H9 (cell line): ENCODE results near the gene CEP192. TPM values are rescaled to one million over a fixed set of nuclear protein-coding genes. Genes with fewer than 3 reads are reported as not detected.

Experiments
- DNase-seq: peaks from one replicate; pipeline ENCODE4 v3.0.0-alpha.2; 2017
- H2AFZ ChIP-seq: one replicate; pipeline ENCODE4 v1.6.1; 2013; ENCODE audit warnings: mild to moderate bottlenecking, low read length, control low read depth, moderate library complexity
- H2AK5ac ChIP-seq: 2 replicates; pipeline ENCODE4 v1.6.1; 2013; ENCODE audit warnings: low read length, control low read depth, mixed read lengths; ENCODE audit not compliant: insufficient read length
- H2BK120ac ChIP-seq: one replicate; pipeline ENCODE4 v1.6.1; 2013; ENCODE audit warnings: low read depth, mild to moderate bottlenecking, low read length, control low read depth, inconsistent platforms; ENCODE audit not compliant: poor library complexity, severe bottlenecking
- H2BK12ac ChIP-seq: 2 replicates; pipeline ENCODE4 v1.6.1; 2013; ENCODE audit warnings: low read length, control low read depth, mixed read lengths, low read depth; ENCODE audit not compliant: insufficient read length
- H2BK15ac ChIP-seq: 2 replicates; pipeline ENCODE4 v1.6.1; 2013; ENCODE audit warnings: low read depth, low read length, control low read depth
- H2BK20ac ChIP-seq: one replicate; pipeline ENCODE4 v1.6.1; 2013; ENCODE audit warnings: low read depth, mild to moderate bottlenecking, low read length, control low read depth, inconsistent platforms; ENCODE audit not compliant: poor library complexity, severe bottlenecking
- H2BK5ac ChIP-seq: 2 replicates; pipeline ENCODE4 v1.6.1; 2013; ENCODE audit warnings: low read length, control low read depth, mixed read lengths; ENCODE audit not compliant: insufficient read length
- H3K14ac ChIP-seq: 2 replicates; pipeline ENCODE4 v1.6.1; 2013; ENCODE audit warnings: low read length, control low read depth; ENCODE audit not compliant: insufficient read depth
- H3K18ac ChIP-seq: 2 replicates; pipeline ENCODE4 v1.6.1; 2013; ENCODE audit warnings: low read depth, mild to moderate bottlenecking, mixed read lengths, low read length, control low read depth; ENCODE audit not compliant: insufficient read length
- H3K23ac ChIP-seq: 2 replicates; pipeline ENCODE4 v1.6.1; 2013; ENCODE audit warnings: low read length, control low read depth, mixed read lengths, low read depth; ENCODE audit not compliant: insufficient read length
- H3K23me2 ChIP-seq: 2 replicates; pipeline ENCODE4 v1.6.1; 2013; ENCODE audit warnings: low read depth, mild to moderate bottlenecking, mixed read lengths, low read length, control low read depth; ENCODE audit not compliant: insufficient read length, poor library complexity, severe bottlenecking
- H3K27ac ChIP-seq: 2 replicates; pipeline ENCODE4 v1.5.1; 2013; ENCODE audit warnings: low read length, control low read depth, mixed read lengths, low read depth; ENCODE audit not compliant: insufficient read length
- H3K27me3 ChIP-seq: 2 replicates; pipeline ENCODE4 v1.6.1; 2013; ENCODE audit warnings: low read length, control low read depth, inconsistent platforms; ENCODE audit not compliant: insufficient read depth
- H3K4ac ChIP-seq: 2 replicates; pipeline ENCODE4 v1.6.1; 2013; ENCODE audit warnings: low read depth, mild to moderate bottlenecking, control low read depth, inconsistent platforms, low read length, moderate library complexity
- H3K4me1 ChIP-seq: 2 replicates; pipeline ENCODE4 v1.6.1; 2013; ENCODE audit warnings: low read length, control low read depth, inconsistent platforms; ENCODE audit not compliant: insufficient read depth
- H3K4me2 ChIP-seq: 2 replicates; pipeline ENCODE4 v1.6.1; 2013; ENCODE audit warnings: low read length, control low read depth, mixed read lengths; ENCODE audit not compliant: insufficient read length, insufficient read depth
- H3K56ac ChIP-seq: 2 replicates; pipeline ENCODE4 v1.6.1; 2013; ENCODE audit warnings: low read depth, mild to moderate bottlenecking, mixed read lengths, low read length, control low read depth; ENCODE audit not compliant: insufficient read length
- H3K79me1 ChIP-seq: 2 replicates; pipeline ENCODE4 v1.6.1; 2013; ENCODE audit warnings: low read depth, mild to moderate bottlenecking, moderate library complexity, low read length, control low read depth, inconsistent platforms; ENCODE audit not compliant: insufficient read depth, poor library complexity, severe bottlenecking
- H3K79me2 ChIP-seq: 2 replicates; pipeline ENCODE4 v1.6.1; 2013; ENCODE audit warnings: low read length, control low read depth, inconsistent platforms; ENCODE audit not compliant: insufficient read depth
- H3K9ac ChIP-seq: 2 replicates; pipeline ENCODE4 v1.6.1; 2013; ENCODE audit warnings: low read length, control low read depth, mixed read lengths; ENCODE audit not compliant: insufficient read length; ENCODE audit errors: extremely low read depth
- H3K9me3 ChIP-seq: one replicate; pipeline ENCODE4 v1.6.1; 2013; ENCODE audit warnings: low read depth, low read length, inconsistent platforms; ENCODE audit not compliant: control insufficient read depth
- H3T11ph ChIP-seq: one replicate; pipeline ENCODE4 v1.6.1; 2013; ENCODE audit warnings: mild to moderate bottlenecking, low read length, control low read depth, inconsistent platforms
- H4K20me1 ChIP-seq: one replicate; pipeline ENCODE4 v1.6.1; 2013; ENCODE audit not compliant: control insufficient read depth, insufficient read length, insufficient read depth
- H4K5ac ChIP-seq: 2 replicates; pipeline ENCODE4 v1.6.1; 2013; ENCODE audit warnings: low read depth, mild to moderate bottlenecking, mixed read lengths, low read length, control low read depth; ENCODE audit not compliant: insufficient read length
- H4K8ac ChIP-seq: replicated peaks from 2 replicates; pipeline ENCODE4 v1.6.1; 2013; ENCODE audit warnings: low read length, control low read depth, mixed read lengths, low read depth; ENCODE audit not compliant: insufficient read length
- H4K91ac ChIP-seq: 2 replicates; pipeline ENCODE4 v1.6.1; 2013; ENCODE audit warnings: low read depth, mild to moderate bottlenecking, moderate library complexity, mixed read lengths, low read length, control low read depth; ENCODE audit not compliant: insufficient read length
- H3K27ac Mint-ChIP-seq, 3 experiments: 2 replicates in 2 of 3; 3 replicates in 1 of 3; pipeline ENCODE4 v1.8.0; 2020 to 2021; ENCODE audit warnings: mixed read lengths in 3 of 3, mild to moderate bottlenecking in 1 of 3, moderate library complexity in 1 of 3
- H3K27me3 Mint-ChIP-seq: 2 replicates; pipeline ENCODE4 v1.8.0; 2021; ENCODE audit warnings: low read depth, mild to moderate bottlenecking, moderate library complexity, mixed read lengths
- H3K36me3 Mint-ChIP-seq, 3 experiments: 2 replicates in 2 of 3; 3 replicates in 1 of 3; pipeline ENCODE4 v1.8.0; 2020 to 2021; ENCODE audit warnings: low read depth in 3 of 3, mixed read lengths in 3 of 3; ENCODE audit not compliant: insufficient read depth in 1 of 3
- H3K4me1 Mint-ChIP-seq, 2 experiments: 2 replicates each; pipeline ENCODE4 v1.8.0; 2020; ENCODE audit warnings: mixed read lengths in 2 of 2
- H3K4me3 Mint-ChIP-seq, 2 experiments: 2 replicates in 1 of 2; 3 replicates in 1 of 2; pipeline ENCODE4 v1.8.0; 2020 to 2021; ENCODE audit warnings: mild to moderate bottlenecking in 2 of 2, mixed read lengths in 2 of 2, moderate library complexity in 1 of 2
- H3K9me3 Mint-ChIP-seq, 2 experiments: 2 replicates in 1 of 2; 3 replicates in 1 of 2; pipeline ENCODE4 v1.8.0; 2020; ENCODE audit warnings: mild to moderate bottlenecking in 2 of 2, mixed read lengths in 2 of 2, moderate library complexity in 1 of 2
- CTCF ChIP-seq: fragments of 200-600 bp; sonication (generic); conservative IDR thresholded peaks from 3 replicates; pipeline ENCODE4 v1.8.0; 2021; ENCODE audit warnings: antibody characterized with exemption, mild to moderate bottlenecking
- WGBS: extraction: QIAGEN DNeasy Blood & Tissue Kit; methylation state at CpG from one replicate; pipeline ENCODE4 v1.1.7; 2013; ENCODE audit warnings: missing lambda C conversion rate, low lambda C conversion rate, mixed read lengths; ENCODE audit not compliant: insufficient read length; ENCODE audit errors: extremely low coverage; 5-methylcytosine and 5-hydroxymethylcytosine counted together
- total RNA-seq: library from RNA; stranded (reverse); gene quantifications from 2 replicates; pipeline ENCODE4 v1.2.1, GENCODE V29; 2021

Gene CEP192
- total RNA-seq, 1 experiment from 2014 or later: 23.5 TPM

GRCh38 chr18:13163167-13163927 is 172.2 kb downstream of the CEP192 start:
- Histone ChIP-seq H3K4ac (no peak overlapping the region), H3K14ac (no peak overlapping the region), H3T11ph (no peak overlapping the region), H4K91ac (no peak overlapping the region), H2AFZ (no peak overlapping the region), H3K27me3 (no peaks in the 10 kb centered on the region), H3K79me1 (no peaks in the 10 kb centered on the region), H2BK12ac (no peak overlapping the region), H4K5ac (no peak overlapping the region), H4K8ac (no peak overlapping the region), H3K23ac (no peak overlapping the region), H3K4me1 (no peaks in the 10 kb centered on the region), H2BK15ac (no peak overlapping the region), H3K79me2 (no peaks in the 10 kb centered on the region), H2BK20ac (no peak overlapping the region), H3K9ac (no peak overlapping the region), H3K9me3 (no peaks in the 10 kb centered on the region), H2BK120ac (no peak overlapping the region), H3K27ac (no peak overlapping the region), H2AK5ac (no peak overlapping the region), H4K20me1 (no peaks in the 10 kb centered on the region), H3K4me2 (no peak overlapping the region), H3K18ac (no peak overlapping the region), H3K23me2 (no peaks in the 10 kb centered on the region), H3K56ac (no peak overlapping the region), H2BK5ac (no peak overlapping the region)
- Mint-ChIP-seq H3K27ac (no peak overlapping the region), H3K27me3 (no peaks in the 10 kb centered on the region; the same call in 1 of the 2 replicates), H3K4me1 (peaks cover 14 to 17% of the 10 kb centered on the region in 2 experiments), H3K36me3 (peaks cover 5 to 16% (median 5%) of the 10 kb centered on the region in 3 experiments), H3K9me3 (peaks cover 10 to 12% of the 10 kb centered on the region in 2 experiments), H3K4me3 (no peak overlapping the region)
- TF ChIP-seq CTCF: no peak
- no peak for DNase-seq
- 100% methylated on average over 1 of the region's 12 CpGs for WGBS
